Erythroblast (primary cell): ENCODE data around the gene DNASE1.

ENCODE experiments used
- GATA1 ChIP-seq: IDR thresholded peaks from 2 replicates; pipeline ENCODE4 v1.6.1; 2011; ENCODE audit warnings: low read depth, mild to moderate bottlenecking, control low read depth, low read length, moderate library complexity
- POLR2A ChIP-seq: IDR thresholded peaks from 2 replicates; pipeline ENCODE4 v1.6.1; 2011; ENCODE audit warnings: mild to moderate bottlenecking, low read length

GRCh38 chr16:3656491-3657468 lies 2.3 kb downstream of the DNASE1 start:
- TF ChIP-seq POLR2A, result no peak
- TF ChIP-seq GATA1, result no peak
